Measurements from ENCODE around the gene CUX1. TPM values are rescaled to one million over a fixed set of nuclear protein-coding genes. Genes with fewer than 3 reads are reported as not detected.
A peak's percentile ranks its signal among the peaks of the same experiment; 100 is the strongest.
"Not testable (repeated sequence)": the region's sequence is repeated elsewhere in the genome, so short reads cannot be mapped to it uniquely, and the experiment has no call there.

The CUX1 gene
- total RNA-seq, 1 experiment from 2014 or later: 116 TPM

DNA sequence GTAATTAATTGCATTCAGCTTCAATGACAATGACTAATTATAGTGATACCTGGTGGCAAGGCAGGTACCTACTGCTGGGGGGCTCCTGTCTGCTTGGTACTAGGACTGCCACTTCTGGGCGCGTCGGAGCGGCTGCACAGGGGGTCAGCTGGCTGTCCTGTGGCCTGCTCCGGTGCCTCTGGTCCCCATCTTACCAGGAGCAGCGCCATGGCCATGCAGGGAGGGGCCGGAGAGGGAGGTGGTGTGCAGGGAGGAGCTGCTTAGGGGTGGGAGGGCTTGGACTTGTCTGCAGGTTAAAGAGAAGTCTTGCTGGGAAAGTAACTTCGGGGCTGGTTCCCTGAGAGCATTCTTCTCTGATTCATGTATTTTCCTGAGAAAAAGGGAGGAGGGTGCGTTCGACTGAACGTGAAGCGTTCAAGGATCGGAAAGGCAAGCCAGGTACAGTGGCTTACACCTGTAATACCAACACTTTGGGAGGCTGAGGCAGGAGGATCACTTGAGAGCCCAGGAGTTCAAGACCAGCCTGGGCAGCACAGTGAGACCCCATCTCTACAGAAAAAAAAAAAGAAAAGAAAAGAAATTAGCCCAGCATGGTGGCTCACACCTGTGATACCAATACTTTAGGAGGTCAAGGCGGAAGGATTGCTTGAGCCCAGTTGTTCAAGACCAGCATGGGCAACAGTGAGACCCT is 15.4 kb downstream of the CUX1 start:
- H3K36me3 ChIP-seq (ENCODE audit: control insufficient read depth, insufficient read depth, low read length): no peaks in the 10 kb centered on the region; the same call in 1 of the 2 replicates
- TF ChIP-seq, protein P1, sequence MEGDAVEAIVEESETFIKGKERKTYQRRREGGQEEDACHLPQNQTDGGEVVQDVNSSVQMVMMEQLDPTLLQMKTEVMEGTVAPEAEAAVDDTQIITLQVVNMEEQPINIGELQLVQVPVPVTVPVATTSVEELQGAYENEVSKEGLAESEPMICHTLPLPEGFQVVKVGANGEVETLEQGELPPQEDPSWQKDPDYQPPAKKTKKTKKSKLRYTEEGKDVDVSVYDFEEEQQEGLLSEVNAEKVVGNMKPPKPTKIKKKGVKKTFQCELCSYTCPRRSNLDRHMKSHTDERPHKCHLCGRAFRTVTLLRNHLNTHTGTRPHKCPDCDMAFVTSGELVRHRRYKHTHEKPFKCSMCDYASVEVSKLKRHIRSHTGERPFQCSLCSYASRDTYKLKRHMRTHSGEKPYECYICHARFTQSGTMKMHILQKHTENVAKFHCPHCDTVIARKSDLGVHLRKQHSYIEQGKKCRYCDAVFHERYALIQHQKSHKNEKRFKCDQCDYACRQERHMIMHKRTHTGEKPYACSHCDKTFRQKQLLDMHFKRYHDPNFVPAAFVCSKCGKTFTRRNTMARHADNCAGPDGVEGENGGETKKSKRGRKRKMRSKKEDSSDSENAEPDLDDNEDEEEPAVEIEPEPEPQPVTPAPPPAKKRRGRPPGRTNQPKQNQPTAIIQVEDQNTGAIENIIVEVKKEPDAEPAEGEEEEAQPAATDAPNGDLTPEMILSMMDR (IDR thresholded peaks at IDR 0.05; ENCODE audit: insufficient read depth in 1 of 2, low read depth in 1 of 2, low read length in 1 of 2, severe bottlenecking in 1 of 2, unreplicated experiment in 1 of 2): no peak
- H3K27me3 ChIP-seq (replicated peaks; ENCODE audit: control insufficient read depth, insufficient read depth, low read length): no peaks in the 10 kb centered on the region
- Mint-ChIP-seq H3K27ac (ENCODE audit: unreplicated experiment) (peak overlapping the region; percentile 8), H3K4me1 (ENCODE audit: low read depth, unreplicated experiment) (peaks cover 3% of the 10 kb centered on the region), H3K36me3 (ENCODE audit: insufficient read depth, unreplicated experiment) (peaks cover 79% of the 10 kb centered on the region), H3K9me3 (ENCODE audit: unreplicated experiment) (no peaks in the 10 kb centered on the region), H3K4me3 (ENCODE audit: unreplicated experiment) (no peak overlapping the region), H3K27me3 (ENCODE audit: insufficient read depth, unreplicated experiment) (no peaks in the 10 kb centered on the region)
- ChIA-PET CTCF (no interaction called here), POLR2A (interaction anchor here (0.5 kb wide), 1 partner anchor 23 kb away, joined by 5 read pairs; no protein-coding TSS in a partner anchor)
- no peak overlapping the region for H3K4me3 ChIP-seq (ENCODE audit: low read depth, low read length)
- no peaks in the 10 kb centered on the region for H3K9me3 ChIP-seq
- no peaks in the 10 kb centered on the region for H3K4me1 ChIP-seq
- intact Hi-C loops (cut with micrococcal nuclease; ENCODE audit: unreplicated experiment): no loop called here
- no peak for DNase-seq
- no TSS peak for BruUV-seq (replicated peaks)

DNA sequence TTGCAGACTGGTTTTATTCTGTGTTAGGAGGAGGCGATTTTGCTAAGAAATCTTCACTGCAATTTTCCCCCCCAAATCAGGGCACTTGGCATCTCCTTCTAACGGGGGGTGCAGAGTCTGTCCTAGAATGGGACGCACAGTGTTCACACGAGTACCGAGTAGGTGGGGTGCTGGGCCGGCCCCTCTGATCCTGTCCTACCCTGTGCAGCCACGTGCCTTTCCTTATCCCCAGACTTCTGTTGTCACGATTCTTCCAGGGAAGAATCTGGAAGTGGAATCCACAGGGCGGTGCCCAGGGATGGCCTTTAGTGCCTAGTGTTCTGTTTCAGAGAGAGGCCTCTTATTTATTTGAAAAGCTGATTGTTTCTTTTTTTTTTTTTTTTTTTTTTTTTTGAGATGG is 16.4 kb downstream of the CUX1 start:
- Mint-ChIP-seq H3K9me3 (ENCODE audit: unreplicated experiment) (no peaks in the 10 kb centered on the region), H3K27me3 (ENCODE audit: insufficient read depth, unreplicated experiment) (no peaks in the 10 kb centered on the region), H3K4me3 (ENCODE audit: unreplicated experiment) (no peak overlapping the region), H3K36me3 (ENCODE audit: insufficient read depth, unreplicated experiment) (peaks cover 73% of the 10 kb centered on the region), H3K27ac (ENCODE audit: unreplicated experiment) (no peak overlapping the region), H3K4me1 (ENCODE audit: low read depth, unreplicated experiment) (peaks cover 5% of the 10 kb centered on the region)
- BruUV-seq (replicated peaks): no TSS peak
- Histone ChIP-seq H3K27me3 (replicated peaks; ENCODE audit: control insufficient read depth, insufficient read depth, low read length) (no peaks in the 10 kb centered on the region), H3K4me1 (no peaks in the 10 kb centered on the region), H3K9me3 (no peaks in the 10 kb centered on the region), H3K36me3 (ENCODE audit: control insufficient read depth, insufficient read depth, low read length) (no peaks in the 10 kb centered on the region; the same call in 1 of the 2 replicates), H3K4me3 (ENCODE audit: low read depth, low read length) (no peak overlapping the region)
- ChIA-PET POLR2A (no interaction called here), CTCF (interaction anchor here (0.6 kb wide), 2 partner anchors 291 to 318 kb away, joined by 3 to 4 read pairs; no protein-coding TSS in a partner anchor)
- intact Hi-C loops (cut with micrococcal nuclease; ENCODE audit: unreplicated experiment): no loop called here
- TF ChIP-seq, protein P1 (IDR thresholded peaks at IDR 0.05; ENCODE audit: insufficient read depth in 1 of 2, low read depth in 1 of 2, low read length in 1 of 2, severe bottlenecking in 1 of 2, unreplicated experiment in 1 of 2): no peak
- DNase-seq: no peak

DNA sequence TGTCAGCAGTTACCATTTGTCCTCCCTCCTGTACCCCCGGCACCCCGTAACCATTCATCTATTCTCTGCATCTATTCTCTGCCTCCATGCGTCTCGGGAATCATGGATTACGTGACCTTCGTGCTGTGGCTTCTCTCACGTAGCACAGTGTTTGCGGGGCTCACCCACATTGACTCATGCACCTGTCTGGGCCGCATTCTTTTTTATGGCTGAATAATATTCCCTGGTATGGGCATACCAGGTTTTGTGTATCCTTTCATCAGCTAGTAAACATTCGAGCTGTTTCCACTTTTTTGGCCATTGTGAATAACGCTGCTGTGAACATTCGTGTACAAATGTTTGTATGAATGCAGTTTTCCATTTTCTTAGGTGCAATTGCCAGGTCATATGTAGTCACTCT is 17.7 kb downstream of the CUX1 start:
- H3K9me3 Mint-ChIP-seq (ENCODE audit: unreplicated experiment): no peaks in the 10 kb centered on the region
- no peaks in the 10 kb centered on the region for H3K27me3 Mint-ChIP-seq (ENCODE audit: insufficient read depth, unreplicated experiment)
- H3K4me3 Mint-ChIP-seq (ENCODE audit: unreplicated experiment): no peak overlapping the region
- Histone ChIP-seq H3K27me3 (replicated peaks; ENCODE audit: control insufficient read depth, insufficient read depth, low read length) (no peaks in the 10 kb centered on the region), H3K9me3 (no peaks in the 10 kb centered on the region), H3K4me1 (no peaks in the 10 kb centered on the region), H3K4me3 (ENCODE audit: low read depth, low read length) (no peak overlapping the region), H3K36me3 (ENCODE audit: control insufficient read depth, insufficient read depth, low read length) (no peaks in the 10 kb centered on the region; the same call in 1 of the 2 replicates)
- intact Hi-C loops (cut with micrococcal nuclease; ENCODE audit: unreplicated experiment): no loop called here
- TF ChIP-seq, protein P1 (IDR thresholded peaks at IDR 0.05; ENCODE audit: insufficient read depth in 1 of 2, low read depth in 1 of 2, low read length in 1 of 2, severe bottlenecking in 1 of 2, unreplicated experiment in 1 of 2): no peak
- BruUV-seq (replicated peaks): no TSS peak
- DNase-seq: no peak
- H3K27ac Mint-ChIP-seq (ENCODE audit: unreplicated experiment): no peak overlapping the region
- ChIA-PET CTCF (no interaction called here), POLR2A (no interaction called here)
- H3K36me3 Mint-ChIP-seq (ENCODE audit: insufficient read depth, unreplicated experiment): peaks cover 67% of the 10 kb centered on the region
- H3K4me1 Mint-ChIP-seq (ENCODE audit: low read depth, unreplicated experiment): peaks cover 5% of the 10 kb centered on the region

DNA sequence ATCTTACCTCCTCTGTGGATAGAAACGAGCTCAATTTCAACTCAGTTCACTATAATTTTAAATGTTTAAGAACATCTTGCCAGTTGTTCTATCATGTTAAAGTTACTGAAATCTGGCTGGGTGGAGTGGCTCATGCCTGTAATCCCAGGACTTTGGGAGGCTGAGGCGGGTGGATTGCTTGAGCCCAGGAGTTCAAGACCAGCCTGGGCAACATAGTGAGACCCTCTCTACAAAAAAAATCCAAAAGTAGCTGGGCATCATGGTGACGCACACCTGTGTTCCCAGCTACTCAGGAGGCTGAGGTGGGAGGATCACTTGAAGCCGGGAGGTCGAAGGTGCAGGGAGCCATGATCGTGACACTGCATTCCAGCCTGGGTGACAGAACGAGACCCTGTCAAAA is 20.0 kb downstream of the CUX1 start:
- DNase-seq; H3K27ac Mint-ChIP-seq (ENCODE audit: unreplicated experiment); H3K4me1 Mint-ChIP-seq (ENCODE audit: low read depth, unreplicated experiment); H3K4me3 Mint-ChIP-seq (ENCODE audit: unreplicated experiment); H3K9me3 Mint-ChIP-seq (ENCODE audit: unreplicated experiment); H3K36me3 ChIP-seq (ENCODE audit: control insufficient read depth, insufficient read depth, low read length); H3K4me3 ChIP-seq (ENCODE audit: low read depth, low read length); H3K9me3 ChIP-seq; BruUV-seq (replicated peaks); H3K4me1 ChIP-seq; H3K27me3 ChIP-seq (replicated peaks; ENCODE audit: control insufficient read depth, insufficient read depth, low read length); intact Hi-C loops (cut with micrococcal nuclease; ENCODE audit: unreplicated experiment); H3K27me3 Mint-ChIP-seq (ENCODE audit: insufficient read depth, unreplicated experiment): not testable (repeated sequence)
- ChIA-PET POLR2A (interaction anchor here (0.7 kb wide), 1 partner anchor 18 kb away, joined by 5 read pairs; no protein-coding TSS in a partner anchor), CTCF (interaction anchor here (0.6 to 0.7 kb wide), 2 partner anchors 262 to 367 kb away, joined by 3 to 5 read pairs; no protein-coding TSS in a partner anchor)
- H3K36me3 Mint-ChIP-seq (ENCODE audit: insufficient read depth, unreplicated experiment): peaks cover 54% of the 10 kb centered on the region

Data from Caco-2 (cell line).